HCT116 (cell line): Measurements from ENCODE around the gene TRAPPC12.

Experiments
- EGR1 ChIP-seq: IDR thresholded peaks from 2 replicates; pipeline ENCODE4 v1.6.1; 2012; ENCODE audit warnings: low read depth
- EZH2 ChIP-seq: fragments of 200-600 bp; sonication (generic); IDR thresholded peaks from 2 replicates; pipeline ENCODE4 v1.6.1; 2017; ENCODE audit warnings: antibody characterized with exemption, mixed run types
- EZH2phosphoT487 ChIP-seq: fragments of 200-600 bp; IDR thresholded peaks from 2 replicates; pipeline ENCODE4 v1.6.1; 2018; ENCODE audit warnings: antibody characterized with exemption, borderline replicate concordance
- JUND ChIP-seq: IDR thresholded peaks from 2 replicates; pipeline ENCODE4 v1.6.1; 2012
- POLR2A ChIP-seq: IDR thresholded peaks from 2 replicates; pipeline ENCODE4 v1.7.0; 2011; ENCODE audit warnings: borderline replicate concordance; ENCODE audit not compliant: insufficient read depth, insufficient read length; ENCODE audit errors: extremely low read depth
- POLR2AphosphoS5 ChIP-seq: IDR thresholded peaks from 2 replicates; pipeline ENCODE4 v1.6.1; 2011; ENCODE audit warnings: mild to moderate bottlenecking, low read depth, low read length, moderate library complexity
- RAD21 ChIP-seq: IDR thresholded peaks from 2 replicates; pipeline ENCODE4 v1.6.1; 2012; ENCODE audit warnings: low read depth, mild to moderate bottlenecking
- SP1 ChIP-seq: IDR thresholded peaks from 2 replicates; pipeline ENCODE4 v1.6.1; 2012; ENCODE audit warnings: low read depth
- ZFX ChIP-seq: fragments of 450-650 bp; IDR thresholded peaks from 2 replicates; pipeline ENCODE4 v1.6.1; 2017
- ZNF274 ChIP-seq: fragments of 200-500 bp; sonication (Bioruptor generic); IDR thresholded peaks from 2 replicates; pipeline ENCODE4 v1.6.1; 2014; ENCODE audit warnings: mild to moderate bottlenecking, low read depth, low read length, inconsistent platforms
- TF ChIP-seq, protein P1 (sequence below), 3 experiments: fragments of 200-600 bp in 1 of 3; sonication (generic) in 1 of 3; IDR thresholded peaks in 2 of 3; conservative IDR thresholded peaks in 1 of 3; 2 replicates each; pipeline ENCODE4 v1.5.1; 2012 to 2017; ENCODE audit warnings: low read depth in 2 of 3, low read length in 2 of 3, antibody characterized with exemption in 1 of 3, borderline replicate concordance in 1 of 3, control low read depth in 1 of 3, mild to moderate bottlenecking in 1 of 3, mixed read lengths in 1 of 3, mixed run types in 1 of 3, moderate library complexity in 1 of 3; ENCODE audit not compliant: insufficient read depth in 1 of 3
- TF ChIP-seq, protein P2 (sequence below): IDR thresholded peaks from 2 replicates; pipeline ENCODE4 v1.6.1; 2012
- TF ChIP-seq, protein P3 (sequence below): IDR thresholded peaks from 2 replicates; pipeline ENCODE4 v1.6.1; 2011; ENCODE audit warnings: mild to moderate bottlenecking, low read length, moderate library complexity; ENCODE audit not compliant: insufficient replicate concordance; ENCODE audit errors: extremely low read depth
- TF ChIP-seq, protein P4 (sequence below): IDR thresholded peaks from 2 replicates; pipeline ENCODE4 v1.6.1; 2012

DNA sequence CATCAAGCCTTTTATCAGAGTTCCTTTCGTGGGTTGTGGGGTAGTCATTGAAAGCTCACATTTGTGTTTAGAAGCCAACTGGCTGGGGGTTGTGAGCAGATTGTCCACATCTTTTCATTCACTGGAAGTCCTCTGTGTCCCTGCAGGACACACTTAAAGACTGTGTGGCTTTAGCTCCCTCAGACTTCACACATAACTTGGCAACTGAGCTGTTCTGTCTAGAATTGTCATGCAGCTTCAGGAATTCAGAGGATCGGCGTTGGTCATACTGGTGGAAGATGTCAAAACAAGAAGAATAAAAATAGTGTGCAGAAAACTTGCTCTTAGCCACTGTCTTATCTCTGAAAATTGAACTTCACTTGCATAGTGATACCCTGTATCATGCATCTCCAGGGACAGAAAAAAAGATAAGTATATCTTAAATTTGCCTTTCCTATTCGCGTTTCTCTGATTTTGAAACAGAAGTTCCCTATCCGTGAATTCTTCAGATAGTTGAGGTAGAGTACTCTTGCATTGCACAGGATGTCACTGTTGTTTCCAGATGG is 49.6 kb downstream of the TRAPPC12 start:
- TF ChIP-seq POLR2A (no peak), EZH2 (no peak), EZH2phosphoT487 (no peak), EGR1 (no peak), RAD21 (no peak), ZNF274 (no peak), JUND (no peak), SP1 (no peak), POLR2AphosphoS5 (no peak), ZFX (no peak)
- TF ChIP-seq, protein P1, sequence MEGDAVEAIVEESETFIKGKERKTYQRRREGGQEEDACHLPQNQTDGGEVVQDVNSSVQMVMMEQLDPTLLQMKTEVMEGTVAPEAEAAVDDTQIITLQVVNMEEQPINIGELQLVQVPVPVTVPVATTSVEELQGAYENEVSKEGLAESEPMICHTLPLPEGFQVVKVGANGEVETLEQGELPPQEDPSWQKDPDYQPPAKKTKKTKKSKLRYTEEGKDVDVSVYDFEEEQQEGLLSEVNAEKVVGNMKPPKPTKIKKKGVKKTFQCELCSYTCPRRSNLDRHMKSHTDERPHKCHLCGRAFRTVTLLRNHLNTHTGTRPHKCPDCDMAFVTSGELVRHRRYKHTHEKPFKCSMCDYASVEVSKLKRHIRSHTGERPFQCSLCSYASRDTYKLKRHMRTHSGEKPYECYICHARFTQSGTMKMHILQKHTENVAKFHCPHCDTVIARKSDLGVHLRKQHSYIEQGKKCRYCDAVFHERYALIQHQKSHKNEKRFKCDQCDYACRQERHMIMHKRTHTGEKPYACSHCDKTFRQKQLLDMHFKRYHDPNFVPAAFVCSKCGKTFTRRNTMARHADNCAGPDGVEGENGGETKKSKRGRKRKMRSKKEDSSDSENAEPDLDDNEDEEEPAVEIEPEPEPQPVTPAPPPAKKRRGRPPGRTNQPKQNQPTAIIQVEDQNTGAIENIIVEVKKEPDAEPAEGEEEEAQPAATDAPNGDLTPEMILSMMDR (IDR thresholded peaks at IDR 0.05 in 2 of 3, conservative IDR thresholded peaks at IDR 0.05 in 1 of 3; ENCODE audit: borderline replicate concordance in 1 of 3, insufficient read depth in 1 of 3, low read depth in 2 of 3, low read length in 2 of 3) = no peak
- TF ChIP-seq, protein P2, sequence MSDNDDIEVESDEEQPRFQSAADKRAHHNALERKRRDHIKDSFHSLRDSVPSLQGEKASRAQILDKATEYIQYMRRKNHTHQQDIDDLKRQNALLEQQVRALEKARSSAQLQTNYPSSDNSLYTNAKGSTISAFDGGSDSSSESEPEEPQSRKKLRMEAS = no peak
- TF ChIP-seq, protein P3, sequence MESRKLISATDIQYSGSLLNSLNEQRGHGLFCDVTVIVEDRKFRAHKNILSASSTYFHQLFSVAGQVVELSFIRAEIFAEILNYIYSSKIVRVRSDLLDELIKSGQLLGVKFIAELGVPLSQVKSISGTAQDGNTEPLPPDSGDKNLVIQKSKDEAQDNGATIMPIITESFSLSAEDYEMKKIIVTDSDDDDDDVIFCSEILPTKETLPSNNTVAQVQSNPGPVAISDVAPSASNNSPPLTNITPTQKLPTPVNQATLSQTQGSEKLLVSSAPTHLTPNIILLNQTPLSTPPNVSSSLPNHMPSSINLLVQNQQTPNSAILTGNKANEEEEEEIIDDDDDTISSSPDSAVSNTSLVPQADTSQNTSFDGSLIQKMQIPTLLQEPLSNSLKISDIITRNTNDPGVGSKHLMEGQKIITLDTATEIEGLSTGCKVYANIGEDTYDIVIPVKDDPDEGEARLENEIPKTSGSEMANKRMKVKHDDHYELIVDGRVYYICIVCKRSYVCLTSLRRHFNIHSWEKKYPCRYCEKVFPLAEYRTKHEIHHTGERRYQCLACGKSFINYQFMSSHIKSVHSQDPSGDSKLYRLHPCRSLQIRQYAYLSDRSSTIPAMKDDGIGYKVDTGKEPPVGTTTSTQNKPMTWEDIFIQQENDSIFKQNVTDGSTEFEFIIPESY = no peak
- TF ChIP-seq, protein P4, sequence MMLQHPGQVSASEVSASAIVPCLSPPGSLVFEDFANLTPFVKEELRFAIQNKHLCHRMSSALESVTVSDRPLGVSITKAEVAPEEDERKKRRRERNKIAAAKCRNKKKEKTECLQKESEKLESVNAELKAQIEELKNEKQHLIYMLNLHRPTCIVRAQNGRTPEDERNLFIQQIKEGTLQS = no peak
